Stimulated activated CD4-positive, alpha-beta T cell treated with anti-CD3 and anti-CD28 coated beads, Interleukin-15, amount 100 ng/mL, for 48 hours (primary cell): ENCODE results near the gene ARG2.
A peak's percentile ranks its signal among the peaks of the same experiment; 100 is the strongest.

ENCODE experiments used
- DNase-seq, 2 donors: peaks; one replicate each; pipeline ENCODE4 v3.0.0-alpha.2; 2020; ENCODE audit warnings: low read depth in 2 of 2

ARG2 gene

DNA sequence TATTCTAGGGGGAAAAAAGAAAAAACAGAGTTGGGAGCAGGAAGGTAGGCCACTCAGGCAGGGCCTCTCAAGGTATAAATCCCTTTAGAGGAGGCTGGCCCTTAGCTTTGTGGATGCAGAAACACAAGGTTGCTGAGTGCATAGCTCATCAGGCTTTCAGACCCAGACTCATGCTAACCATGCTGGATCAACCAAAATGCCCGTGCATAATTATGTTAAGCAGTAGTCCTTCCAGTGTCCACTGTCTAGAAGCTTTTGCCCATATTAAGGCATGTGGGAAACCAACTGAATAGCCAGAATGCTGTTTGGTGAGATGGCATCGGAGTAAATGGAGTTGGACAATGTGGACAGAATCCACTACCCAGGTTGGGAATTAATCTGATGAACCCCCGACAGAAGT is 18.9 kb downstream of the ARG2 start:
- no peak for DNase-seq

DNA sequence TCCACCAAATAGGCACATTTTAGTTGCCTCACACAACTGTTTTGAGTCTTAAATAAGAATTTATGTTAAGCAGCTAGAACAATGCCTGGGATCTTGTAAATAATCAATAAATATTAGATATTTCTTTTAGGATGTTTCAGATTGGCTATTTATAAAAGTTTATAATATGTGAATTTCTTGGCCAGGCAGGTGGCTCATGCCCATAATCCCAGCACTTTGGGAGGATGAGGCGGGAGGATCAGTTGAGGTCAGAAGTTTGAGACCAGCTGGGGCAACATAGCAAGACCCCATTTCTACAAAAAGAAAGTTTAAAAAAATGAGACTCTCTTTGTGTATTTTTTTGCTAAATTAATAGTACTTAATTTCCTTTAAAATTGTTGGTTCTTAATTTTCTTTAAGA is 21.8 kb downstream of the ARG2 start:
- no peak for DNase-seq

DNA sequence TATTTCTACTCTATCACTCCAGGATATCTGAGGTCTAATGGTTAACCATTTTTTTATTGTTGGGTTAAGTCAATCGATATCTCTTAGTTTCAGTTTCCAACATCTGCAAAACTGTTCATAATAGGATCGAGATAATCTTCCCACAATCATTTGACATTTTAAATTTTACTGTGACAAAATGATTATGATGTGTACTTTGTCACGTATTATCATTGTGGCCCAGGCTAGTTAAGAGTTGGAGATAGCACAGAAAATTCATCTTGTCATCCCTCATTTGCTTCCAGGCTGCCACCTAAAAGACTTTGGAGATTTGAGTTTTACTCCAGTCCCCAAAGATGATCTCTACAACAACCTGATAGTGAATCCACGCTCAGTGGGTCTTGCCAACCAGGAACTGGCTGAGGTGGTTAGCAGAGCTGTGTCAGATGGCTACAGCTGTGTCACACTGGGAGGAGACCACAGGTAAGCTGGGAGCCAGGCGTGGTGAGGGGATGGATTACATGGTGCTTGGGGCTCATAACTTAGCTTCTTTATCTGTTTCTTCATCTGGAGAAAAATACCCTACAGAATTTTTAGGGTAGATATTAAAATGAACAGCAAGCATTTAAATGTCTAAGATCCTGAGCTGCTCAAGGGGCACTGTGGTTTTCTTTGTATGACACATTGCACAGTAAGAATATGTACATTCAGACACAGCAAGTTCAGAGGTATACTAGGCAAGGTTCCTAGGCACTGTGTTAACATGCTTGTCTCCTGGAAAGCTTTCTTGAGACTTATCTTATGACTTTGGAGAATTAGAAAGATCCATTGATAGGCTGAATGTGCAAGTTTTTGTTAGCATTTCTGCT is 22.4 kb downstream of the ARG2 start:
- DNase-seq: no peak

DNA sequence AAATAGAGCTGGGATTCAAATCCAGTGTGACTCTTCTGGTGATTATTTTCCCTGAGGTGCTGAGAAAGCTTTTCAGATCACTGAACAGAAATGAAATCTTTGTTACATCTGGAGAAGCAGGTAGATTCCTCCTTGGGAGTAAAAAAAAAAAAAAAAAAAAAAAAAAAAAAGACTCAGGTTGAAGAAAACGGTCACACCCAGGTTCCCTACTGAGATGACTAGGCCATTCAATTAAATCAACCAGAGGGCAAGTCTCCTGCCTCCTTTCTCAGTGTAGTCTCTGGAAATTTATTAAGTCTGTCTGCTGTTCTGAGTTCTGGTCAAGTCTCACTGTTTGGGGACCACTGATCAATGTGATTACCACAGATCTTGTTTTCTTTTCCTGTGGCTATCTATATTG is 24.0 kb downstream of the ARG2 start:
- DNase-seq: no peak

DNA sequence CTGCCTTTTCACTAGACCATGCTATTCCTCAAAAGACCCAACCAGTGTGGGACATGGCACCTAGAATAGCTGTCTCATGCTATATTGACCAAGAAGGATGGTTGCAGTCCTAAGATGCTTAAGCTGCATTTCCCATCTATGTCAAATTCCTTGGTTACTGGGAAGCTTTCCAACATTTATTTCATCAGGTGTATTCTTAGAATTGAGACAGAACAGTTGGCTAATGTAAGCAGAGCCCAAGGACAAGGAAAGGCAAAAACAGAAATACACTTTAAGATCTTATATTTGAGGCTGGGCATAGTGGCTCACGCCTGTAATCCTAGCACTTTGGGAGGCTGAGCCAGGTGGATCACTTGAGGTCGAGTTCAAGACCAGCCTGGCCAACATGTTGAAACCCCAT is 24.7 kb downstream of the ARG2 start:
- DNase-seq: no peak

DNA sequence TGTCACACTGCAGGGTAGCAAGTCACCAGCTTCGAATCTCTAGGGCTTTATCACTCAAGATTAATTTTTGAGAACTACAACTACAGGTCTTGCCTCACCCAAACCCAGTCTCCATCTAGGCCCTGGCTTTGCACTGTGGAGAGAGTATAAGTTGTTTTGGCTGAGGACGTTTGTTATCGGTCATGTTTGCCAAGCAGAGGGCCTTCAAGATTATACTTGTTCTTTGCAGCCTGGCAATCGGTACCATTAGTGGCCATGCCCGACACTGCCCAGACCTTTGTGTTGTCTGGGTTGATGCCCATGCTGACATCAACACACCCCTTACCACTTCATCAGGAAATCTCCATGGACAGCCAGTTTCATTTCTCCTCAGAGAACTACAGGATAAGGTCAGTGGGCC is 25.7 kb downstream of the ARG2 start:
- DNase-seq: no peak

DNA sequence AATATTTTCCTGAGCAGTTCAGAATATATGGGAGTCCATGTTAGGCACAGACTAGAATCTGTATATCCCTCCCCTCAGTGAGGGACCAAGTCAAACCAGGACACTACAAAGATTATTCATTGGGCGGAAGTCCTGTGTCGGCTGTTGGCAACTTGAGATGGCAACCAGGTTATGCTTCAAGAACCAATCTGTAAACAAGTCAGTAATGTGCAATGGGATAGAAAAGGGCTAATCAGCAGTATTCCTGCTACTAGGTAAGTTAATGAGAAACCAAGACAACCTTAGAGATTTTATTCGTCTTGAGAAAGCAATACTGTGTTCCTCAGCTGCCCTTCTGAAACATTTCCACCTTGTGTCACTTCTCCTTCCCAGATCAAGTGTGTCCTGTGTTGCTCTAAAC is 26.4 kb downstream of the ARG2 start:
- no peak for DNase-seq

DNA sequence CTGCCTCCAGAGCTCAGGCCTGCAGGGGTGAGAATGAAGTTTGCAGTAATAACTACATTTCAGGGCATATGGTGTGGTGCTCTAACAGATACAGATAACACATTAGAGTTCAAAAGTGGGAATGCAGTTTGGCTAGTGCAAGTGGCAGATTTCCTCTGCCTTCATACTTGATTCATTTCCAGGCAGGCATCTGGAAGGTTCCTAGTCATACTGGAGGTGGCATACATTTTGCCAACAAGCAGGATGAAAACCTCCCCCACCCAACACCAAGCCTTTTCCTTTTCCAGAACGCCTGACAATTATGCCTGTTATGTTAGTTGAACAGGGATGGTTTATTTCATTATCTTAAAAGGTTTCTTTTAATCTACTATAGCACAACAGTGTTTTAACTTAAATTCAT is 30.4 kb downstream of the ARG2 start:
- DNase-seq: no peak

DNA sequence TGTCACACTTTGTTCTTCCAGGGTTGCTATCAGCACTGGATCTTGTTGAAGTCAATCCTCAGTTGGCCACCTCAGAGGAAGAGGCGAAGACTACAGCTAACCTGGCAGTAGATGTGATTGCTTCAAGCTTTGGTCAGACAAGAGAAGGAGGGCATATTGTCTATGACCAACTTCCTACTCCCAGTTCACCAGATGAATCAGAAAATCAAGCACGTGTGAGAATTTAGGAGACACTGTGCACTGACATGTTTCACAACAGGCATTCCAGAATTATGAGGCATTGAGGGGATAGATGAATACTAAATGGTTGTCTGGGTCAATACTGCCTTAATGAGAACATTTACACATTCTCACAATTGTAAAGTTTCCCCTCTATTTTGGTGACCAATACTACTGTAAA is 31.0 kb downstream of the ARG2 start:
- no peak for DNase-seq

DNA sequence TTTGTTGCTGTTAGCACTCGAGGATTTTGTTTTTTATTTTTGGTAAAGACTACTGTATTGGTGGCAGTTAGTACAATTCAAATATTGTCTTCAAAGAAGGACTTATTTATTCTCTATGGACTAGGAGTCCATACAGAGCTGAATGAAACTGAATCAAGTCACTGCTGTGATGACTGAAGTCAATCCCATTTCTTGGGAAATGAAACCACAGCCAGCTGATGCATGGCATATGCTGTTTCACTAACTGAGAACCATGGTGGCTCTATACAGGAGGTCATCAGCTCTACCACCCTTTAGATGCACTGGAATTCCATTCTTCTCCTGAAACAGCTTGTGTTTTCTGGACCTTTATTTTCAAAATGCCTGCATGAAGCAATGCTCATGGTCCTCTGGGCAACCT is 32.5 kb downstream of the ARG2 start:
- DNase-seq: no peak

DNA sequence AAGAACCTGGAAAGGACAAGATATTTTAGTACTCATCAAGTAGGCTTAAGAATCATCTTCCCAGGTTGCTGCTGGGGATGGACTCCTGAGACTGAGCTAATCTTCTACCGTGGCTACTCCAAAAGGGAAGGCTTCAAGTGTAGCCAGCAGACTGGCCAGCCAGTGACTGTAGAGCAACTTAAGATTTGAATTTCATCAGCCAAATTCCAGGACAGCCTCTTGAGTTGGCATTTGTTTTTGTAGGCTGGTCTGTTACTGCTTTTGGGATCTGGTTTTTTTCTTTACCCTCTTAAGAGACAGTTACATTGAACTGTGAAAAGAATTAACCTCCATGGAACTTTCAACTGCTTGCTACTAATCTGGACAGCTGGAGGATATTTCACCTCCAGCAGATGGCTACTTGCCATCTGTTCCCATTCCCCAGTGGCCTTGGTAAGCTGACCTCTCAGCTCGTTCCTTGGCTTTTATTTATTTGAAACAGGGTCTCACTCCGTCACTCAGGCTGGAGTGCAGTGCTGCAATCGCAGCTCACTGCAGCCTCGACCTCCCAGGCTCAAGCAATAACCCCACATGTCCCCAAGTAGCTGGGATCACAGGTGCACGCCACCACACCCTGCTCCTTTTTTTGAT is 34.0 kb downstream of the ARG2 start:
- DNase-seq: no peak

DNA sequence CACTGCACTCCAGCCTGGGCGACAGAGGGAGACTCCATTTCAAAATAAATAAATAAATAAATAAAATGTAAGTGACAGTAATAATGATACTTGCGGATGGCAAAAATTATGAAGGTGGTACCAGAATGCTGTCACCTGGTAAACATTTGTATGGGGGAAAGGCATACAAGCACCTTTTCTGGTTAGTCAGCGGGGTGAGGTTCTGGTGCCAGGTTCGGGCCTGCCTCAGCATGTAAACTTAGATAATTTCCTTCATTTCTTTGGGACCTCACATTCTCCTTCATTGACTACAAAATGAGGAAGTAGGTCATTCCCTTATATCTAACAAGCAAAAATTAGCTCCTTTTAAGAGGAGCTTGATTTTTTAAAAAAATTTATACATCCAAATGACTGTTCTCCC is 43.9 kb downstream of the ARG2 start:
- DNase-seq: no peak

DNA sequence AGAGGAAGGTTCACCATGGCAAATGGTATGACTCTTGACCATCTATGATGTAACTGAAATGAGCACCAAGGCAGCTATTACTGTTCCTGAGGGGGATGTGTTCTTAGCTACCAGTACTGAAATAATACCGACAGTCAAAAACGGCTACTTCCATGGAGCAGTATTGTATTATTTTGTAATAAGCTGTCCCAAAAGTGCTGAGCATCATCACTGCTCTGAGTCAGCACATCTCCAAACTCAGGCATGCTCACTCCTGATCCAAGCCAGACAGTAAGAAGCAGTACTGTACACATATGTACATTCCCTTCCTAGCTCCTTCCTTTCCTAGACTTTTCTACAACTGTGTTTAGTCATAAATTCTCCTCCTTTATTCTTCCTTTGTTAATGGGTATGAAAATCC is 46.1 kb downstream of the ARG2 start:
- no peak for DNase-seq

DNA sequence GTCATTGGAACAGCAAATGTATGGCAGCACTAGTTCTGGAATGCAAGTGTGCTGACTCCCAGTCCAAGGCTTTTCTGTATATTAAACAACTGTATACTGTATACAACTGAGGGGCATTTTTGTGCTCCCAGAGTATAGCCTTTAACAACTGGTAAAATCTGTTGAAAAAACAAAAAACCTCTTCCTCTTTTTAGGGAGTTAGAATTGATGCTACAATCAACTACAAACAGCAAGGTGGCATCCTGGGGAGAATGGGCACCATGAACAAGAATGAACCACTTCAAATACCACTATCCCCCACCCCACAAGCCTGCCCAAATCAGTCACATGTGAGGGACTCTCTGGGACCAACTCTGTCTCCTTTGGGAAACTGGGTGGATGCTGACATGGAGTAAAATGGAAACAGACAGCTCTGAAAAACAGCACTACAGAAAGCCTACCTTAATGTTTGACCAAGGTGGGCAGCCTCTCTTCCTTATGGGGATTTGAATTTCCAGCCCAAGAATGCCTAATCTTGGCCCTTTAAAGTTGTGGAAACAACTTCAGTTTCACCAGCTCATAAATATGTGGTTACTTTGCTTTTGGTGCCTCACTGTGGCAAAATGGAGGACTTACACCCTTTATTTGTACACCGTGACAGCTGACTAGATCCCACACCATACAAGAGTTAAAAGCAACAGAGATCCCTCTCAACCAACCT is 47.2 kb downstream of the ARG2 start:
- DNase-seq: peak in 1 of 2 donors; percentile 9

DNA sequence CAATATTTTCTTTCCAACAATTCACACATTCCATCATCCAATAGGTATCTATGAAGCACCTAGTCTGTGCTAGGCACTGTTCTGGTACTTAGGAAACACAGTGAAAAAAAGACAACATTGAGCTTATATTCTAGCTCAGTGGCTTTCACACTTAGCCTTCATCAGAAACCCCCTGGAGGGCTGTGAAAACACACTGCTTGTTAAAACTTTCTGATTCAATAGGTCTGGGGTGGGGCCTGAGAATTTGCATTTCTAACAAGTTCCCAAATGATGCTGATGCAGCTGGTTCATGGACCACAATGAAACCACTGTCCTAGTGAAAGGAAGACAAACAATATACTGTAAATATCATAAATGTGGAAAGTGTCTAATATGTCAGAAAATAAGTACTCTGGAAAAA is 48.8 kb downstream of the ARG2 start:
- DNase-seq: peak in 1 of 2 donors; percentile 2

DNA sequence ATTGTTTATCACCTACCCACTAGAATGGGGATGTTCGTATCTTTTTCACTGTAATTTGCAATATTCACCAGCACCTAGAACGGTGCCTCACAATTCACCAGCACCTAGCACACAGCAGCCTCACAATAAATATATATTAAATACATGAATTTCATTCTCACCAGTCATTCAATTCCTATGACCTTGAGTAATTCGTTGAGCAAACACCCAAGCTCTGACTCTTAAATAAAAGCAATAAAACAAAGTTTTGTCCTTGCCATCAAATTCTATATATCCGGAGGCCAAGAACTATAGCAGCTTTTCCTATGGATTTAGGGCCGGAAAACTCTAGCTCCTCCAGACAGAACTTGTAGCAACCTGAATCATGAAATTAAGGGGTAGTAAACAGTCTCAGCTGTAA is 53.7 kb downstream of the ARG2 start:
- DNase-seq: no peak

DNA sequence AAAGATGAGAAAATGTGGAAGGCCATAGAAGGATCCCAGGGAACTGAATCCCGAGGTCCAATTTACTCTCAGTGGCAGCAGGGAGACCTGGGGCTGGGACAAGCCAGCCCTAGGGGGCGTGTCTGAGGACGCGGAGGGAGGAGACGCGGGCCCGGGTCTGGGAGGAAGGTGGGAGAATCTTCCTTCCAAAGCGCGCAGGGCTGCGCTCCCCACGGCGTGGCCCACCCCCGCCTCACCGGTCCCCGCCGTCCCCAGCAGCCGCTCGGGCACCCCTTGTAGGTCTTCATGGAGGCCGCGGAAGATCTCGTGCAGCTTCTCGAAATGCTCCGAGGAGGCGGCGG is 54.4 kb downstream of the ARG2 start:
- DNase-seq: peak in 1 of 2 donors; percentile 33

DNA sequence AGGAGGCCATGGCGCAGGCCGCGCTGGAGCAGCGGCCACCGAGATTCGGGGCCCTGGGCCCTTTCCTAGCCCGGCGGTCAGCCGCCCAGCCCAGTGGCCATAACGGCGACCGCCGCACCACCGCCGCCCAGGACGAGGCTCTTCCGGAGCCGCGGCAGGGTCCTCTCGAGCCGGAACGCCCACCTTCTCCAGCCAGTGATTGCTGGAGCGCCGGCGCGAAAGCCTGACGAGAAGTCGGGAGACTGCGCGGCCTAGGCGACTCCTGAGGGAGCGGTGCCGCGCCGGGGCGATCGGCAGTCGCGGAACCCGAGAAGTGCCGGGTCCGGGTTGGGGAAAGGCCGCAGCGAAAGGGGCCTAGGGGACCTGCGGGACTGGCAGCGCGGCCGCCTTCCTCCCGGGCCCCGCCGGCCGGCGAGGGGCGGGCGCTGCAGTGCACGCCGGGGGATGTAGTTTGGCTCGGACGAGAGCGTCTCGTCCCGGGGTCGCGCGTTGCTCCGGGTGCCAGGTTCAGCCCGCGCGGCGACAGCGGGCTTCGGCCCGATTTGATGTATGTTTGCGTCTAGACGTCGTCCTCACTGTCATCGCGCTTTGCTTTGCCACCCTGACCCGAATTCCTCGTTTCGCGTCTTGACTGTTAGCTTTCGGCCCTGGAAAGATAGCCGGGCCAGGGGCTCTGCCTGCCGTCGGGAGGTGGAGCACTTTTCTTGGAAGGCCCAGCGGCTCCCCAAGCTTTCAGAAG is 54.9 kb downstream of the ARG2 start, which contains the start of gene VTI1B:
TSS of gene VTI1B (minus strand) at position 153 of the 739 bp plus-strand sequence. CDS start at position 10, 143 bp downstream.
- DNase-seq: peak; percentile 50 to 69

DNA sequence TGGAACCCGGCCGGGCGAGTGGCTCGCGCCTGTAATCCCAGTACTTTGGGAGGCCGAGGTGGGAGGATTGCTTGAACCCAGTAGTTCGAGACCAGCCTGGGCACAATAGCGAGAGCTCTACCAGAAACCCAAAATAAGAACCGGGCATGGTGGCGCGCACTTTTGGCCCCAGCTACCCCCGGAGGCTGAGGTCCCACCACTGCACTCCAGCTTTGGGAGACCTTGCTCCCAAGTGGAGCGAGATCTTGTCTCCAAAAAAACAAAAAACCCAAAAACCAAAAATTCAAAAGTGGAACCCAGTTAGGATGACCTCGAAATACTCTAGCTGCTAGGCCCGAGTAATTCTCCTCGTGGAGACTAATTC is 55.5 kb downstream of the ARG2 start:
- DNase-seq: no peak

DNA sequence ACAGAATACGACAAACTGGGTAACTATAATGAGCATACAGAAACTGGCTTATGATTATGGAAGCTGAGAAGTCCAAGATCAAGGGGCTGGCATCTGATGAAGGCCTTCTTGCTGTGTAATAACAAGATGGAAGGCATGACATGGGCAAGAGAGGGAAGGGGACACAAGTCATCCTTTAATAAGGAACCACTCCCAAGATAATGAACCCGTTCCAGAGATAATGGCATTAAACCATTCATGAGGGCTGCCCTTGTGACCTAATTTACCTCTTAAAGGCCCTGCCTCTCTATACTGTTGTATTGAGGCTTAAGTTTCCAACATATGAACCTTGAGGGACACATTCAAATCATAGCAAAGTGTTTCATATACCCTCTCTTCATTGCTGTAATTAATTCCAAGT is 59.3 kb downstream of the ARG2 start:
- DNase-seq: no peak

DNA sequence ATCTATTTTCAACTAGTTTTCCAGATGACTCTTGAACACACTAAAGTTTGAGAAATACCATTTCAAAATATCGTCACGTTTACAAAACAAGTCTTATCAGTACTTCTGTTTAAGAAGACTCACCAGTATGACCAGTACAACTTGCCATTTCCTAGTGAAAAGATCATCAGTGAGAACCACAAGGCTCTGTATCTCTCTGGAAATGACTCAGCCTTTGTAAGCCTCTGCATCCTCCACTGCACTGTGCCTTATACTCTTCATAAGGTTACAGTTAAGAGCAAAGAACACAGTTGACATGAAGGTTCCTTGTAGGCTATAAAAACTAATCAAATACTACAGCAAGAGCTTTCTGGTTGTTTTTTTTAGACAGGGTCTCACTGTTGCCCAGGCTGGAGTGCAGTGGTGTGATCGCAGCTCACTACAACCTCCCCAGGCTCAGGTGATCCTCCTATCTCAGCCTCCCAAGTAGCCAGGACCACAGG is 60.4 kb downstream of the ARG2 start:
- DNase-seq: no peak

DNA sequence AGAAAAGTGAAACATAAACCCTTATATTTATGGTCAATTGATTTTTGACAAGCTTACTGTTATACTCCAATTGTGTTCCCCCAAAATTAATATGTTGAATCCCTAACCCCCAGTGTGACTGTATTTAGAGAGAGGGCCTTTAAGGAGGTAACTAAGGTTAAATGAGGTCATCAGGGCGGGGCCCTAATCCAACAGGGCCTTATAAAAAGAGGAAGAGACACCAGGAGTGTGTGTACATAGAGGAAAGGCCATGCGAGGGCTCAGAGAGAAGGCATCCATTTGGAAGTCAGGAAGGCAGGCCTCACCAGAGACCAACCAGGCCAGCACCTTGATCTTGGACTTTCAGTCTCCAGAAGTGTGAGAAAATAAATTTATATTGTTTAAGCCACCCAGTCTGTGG is 61.2 kb downstream of the ARG2 start:
- no peak for DNase-seq
